ENCODE results near the gene PDE6B.

DNA sequence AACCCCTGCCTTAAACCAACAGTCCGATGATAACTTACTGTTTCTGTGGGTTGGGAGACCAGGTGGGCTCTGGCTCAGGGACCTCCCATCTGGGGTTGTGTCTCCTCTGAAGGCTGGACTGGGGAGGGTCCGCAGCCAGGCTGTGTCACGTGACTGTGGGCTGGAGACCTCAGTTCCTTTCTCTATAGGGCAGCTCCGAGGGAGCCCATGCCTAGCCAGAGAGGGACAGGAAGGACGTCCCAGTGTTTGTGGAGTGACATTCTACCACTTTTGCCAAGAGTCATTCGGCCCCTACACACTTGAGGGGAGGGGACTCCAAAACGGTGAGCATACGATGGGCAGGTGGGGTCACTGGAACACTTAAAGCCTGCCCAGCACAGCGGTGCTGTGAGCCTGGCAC lies 84.7 kb downstream of the PDE6B start:
- TF ChIP-seq CTCF (IDR thresholded peaks at IDR 0.05) (no peak), POLR2A (IDR thresholded peaks at IDR 0.05) (no peak)

Measured in ovary (tissue), 3 donors.